Neural cell (in vitro differentiated cells): ENCODE results near the gene HCFC2.

ENCODE experiments used
- CTCF ChIP-seq: fragments of 450-650 bp; IDR thresholded peaks from 2 replicates; pipeline ENCODE4 v1.5.1; 2014; ENCODE audit warnings: antibody characterized with exemption, mild to moderate bottlenecking, moderate library complexity; ENCODE audit not compliant: poor library complexity, severe bottlenecking
- MXI1 ChIP-seq: fragments of 450-650 bp; conservative IDR thresholded peaks from 2 replicates; pipeline ENCODE4 v1.6.1; 2014; ENCODE audit warnings: antibody characterized with exemption, mild to moderate bottlenecking; ENCODE audit not compliant: poor library complexity, severe bottlenecking
- POLR2AphosphoS5 ChIP-seq: IDR thresholded peaks from 2 replicates; pipeline ENCODE4 v1.6.1; 2012
- RAD21 ChIP-seq: fragments of 450-650 bp; conservative IDR thresholded peaks from 2 replicates; pipeline ENCODE4 v1.6.1; 2014; ENCODE audit warnings: antibody characterized with exemption, mild to moderate bottlenecking, moderate library complexity

DNA sequence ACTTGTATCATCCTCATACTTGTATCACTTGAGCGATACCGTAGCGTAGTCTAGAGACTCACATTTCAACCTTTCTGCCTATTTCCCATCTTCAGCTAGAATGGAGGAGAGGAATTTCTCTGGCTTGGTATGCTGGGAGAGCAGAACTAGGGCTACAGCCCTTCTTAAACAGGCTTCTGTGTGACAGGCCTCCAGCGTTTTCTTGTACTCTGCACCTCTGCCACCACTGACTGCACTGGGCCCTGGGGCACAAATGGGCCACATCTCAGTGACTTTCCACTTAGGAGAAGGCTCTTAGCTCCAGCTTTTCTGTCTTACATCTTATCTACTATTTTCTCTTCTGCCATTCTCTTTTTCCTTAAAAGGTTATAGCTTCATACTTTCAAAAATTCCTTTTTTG lies 26.8 kb downstream of the HCFC2 start:
- no peak for TF ChIP-seq POLR2AphosphoS5
- TF ChIP-seq MXI1, result no peak
- no peak for TF ChIP-seq CTCF
- TF ChIP-seq RAD21, result no peak
